PFSK-1 (cell line): ENCODE results near the gene MRPL28.

Experiments
- POLR2AphosphoS5 ChIP-seq: IDR thresholded peaks from 2 replicates; pipeline ENCODE4 v1.6.1; 2012; ENCODE audit warnings: low read depth, mild to moderate bottlenecking, control low read depth, low read length, moderate library complexity
- TF ChIP-seq, protein P1 (sequence below), 2 experiments: IDR thresholded peaks; 2 replicates each; pipeline versions ENCODE4 v1.6.1 to v1.8.0; 2011 to 2012; ENCODE audit warnings: low read depth in 2 of 2, low read length in 2 of 2, control low read depth in 1 of 2, inconsistent platforms in 1 of 2, mild to moderate bottlenecking in 1 of 2, moderate library complexity in 1 of 2; ENCODE audit not compliant: insufficient read depth in 1 of 2

DNA sequence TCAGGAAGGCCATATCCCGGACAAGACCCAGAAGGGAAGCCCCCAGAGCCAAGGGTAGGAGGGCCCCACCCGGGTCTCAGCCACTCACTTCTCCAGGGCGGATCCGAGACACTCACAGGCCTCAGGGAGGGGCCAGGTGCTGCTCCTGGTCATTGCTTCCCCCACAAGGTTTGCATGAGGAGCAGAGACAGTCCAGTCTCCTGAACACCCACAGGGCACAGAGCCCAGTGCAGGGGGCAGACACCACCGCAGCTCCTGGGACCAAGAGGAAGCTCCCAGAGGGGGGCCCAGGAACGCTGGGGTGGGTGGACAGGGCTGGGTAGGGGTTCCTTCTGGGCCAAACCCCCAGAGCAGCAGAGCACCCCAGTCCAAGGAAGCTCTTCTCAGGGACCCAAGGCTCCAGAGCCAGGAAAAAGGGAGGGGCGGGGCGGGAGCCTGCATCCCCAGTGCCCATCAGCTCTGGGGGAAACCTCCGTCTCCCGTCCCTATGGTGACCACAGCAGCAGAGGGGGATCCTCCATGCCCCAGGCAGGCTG is 709 bp upstream of the MRPL28 start:
- no peak for TF ChIP-seq POLR2AphosphoS5
- TF ChIP-seq, protein P1, sequence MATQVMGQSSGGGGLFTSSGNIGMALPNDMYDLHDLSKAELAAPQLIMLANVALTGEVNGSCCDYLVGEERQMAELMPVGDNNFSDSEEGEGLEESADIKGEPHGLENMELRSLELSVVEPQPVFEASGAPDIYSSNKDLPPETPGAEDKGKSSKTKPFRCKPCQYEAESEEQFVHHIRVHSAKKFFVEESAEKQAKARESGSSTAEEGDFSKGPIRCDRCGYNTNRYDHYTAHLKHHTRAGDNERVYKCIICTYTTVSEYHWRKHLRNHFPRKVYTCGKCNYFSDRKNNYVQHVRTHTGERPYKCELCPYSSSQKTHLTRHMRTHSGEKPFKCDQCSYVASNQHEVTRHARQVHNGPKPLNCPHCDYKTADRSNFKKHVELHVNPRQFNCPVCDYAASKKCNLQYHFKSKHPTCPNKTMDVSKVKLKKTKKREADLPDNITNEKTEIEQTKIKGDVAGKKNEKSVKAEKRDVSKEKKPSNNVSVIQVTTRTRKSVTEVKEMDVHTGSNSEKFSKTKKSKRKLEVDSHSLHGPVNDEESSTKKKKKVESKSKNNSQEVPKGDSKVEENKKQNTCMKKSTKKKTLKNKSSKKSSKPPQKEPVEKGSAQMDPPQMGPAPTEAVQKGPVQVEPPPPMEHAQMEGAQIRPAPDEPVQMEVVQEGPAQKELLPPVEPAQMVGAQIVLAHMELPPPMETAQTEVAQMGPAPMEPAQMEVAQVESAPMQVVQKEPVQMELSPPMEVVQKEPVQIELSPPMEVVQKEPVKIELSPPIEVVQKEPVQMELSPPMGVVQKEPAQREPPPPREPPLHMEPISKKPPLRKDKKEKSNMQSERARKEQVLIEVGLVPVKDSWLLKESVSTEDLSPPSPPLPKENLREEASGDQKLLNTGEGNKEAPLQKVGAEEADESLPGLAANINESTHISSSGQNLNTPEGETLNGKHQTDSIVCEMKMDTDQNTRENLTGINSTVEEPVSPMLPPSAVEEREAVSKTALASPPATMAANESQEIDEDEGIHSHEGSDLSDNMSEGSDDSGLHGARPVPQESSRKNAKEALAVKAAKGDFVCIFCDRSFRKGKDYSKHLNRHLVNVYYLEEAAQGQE (IDR thresholded peaks at IDR 0.05; ENCODE audit: insufficient read depth in 1 of 2, low read depth in 2 of 2, low read length in 2 of 2): no peak
